DND-41 (cell line): ENCODE results near the gene KRTAP10-6.

Experiments
- ATAC-seq: fragments of 200-7000 bp; cut with Tn5 transposase; 3 replicates; pipeline ENCODE4 v1.9.1; 2021; ENCODE audit warnings: low read depth; ENCODE audit not compliant: insufficient read depth
- DNase-seq: peaks from one replicate; pipeline ENCODE4 v3.0.0-alpha.2; 2020
- H2AFZ ChIP-seq: 2 replicates; pipeline ENCODE4 v1.6.0; 2012; ENCODE audit warnings: low read depth, low read length
- H3K27ac ChIP-seq: 2 replicates; pipeline ENCODE4 v1.5.1; 2012; ENCODE audit warnings: low read length, inconsistent platforms
- H3K27me3 ChIP-seq: fragments of 200-600 bp; sonication (generic); 2 replicates; pipeline ENCODE4 v1.6.0; 2012; ENCODE audit warnings: low read length, mild to moderate bottlenecking, inconsistent platforms; ENCODE audit not compliant: insufficient read depth, poor library complexity
- H3K36me3 ChIP-seq: 2 replicates; pipeline ENCODE4 v1.5.1; 2012; ENCODE audit warnings: low read length, inconsistent platforms; ENCODE audit not compliant: insufficient read depth
- H3K4me1 ChIP-seq: 2 replicates; pipeline ENCODE4 v1.5.1; 2012; ENCODE audit warnings: mild to moderate bottlenecking, low read length; ENCODE audit not compliant: insufficient read depth
- H3K4me2 ChIP-seq: 2 replicates; pipeline ENCODE4 v1.6.0; 2012; ENCODE audit warnings: mild to moderate bottlenecking, moderate library complexity, low read length, inconsistent platforms; ENCODE audit not compliant: insufficient read depth
- H3K4me3 ChIP-seq, 2 experiments: fragments of 200-600 bp in 1 of 2; shearing (Covaris generic) in 1 of 2; 2 replicates each; pipeline ENCODE4 v1.5.1; 2012 to 2016; ENCODE audit warnings: inconsistent platforms in 2 of 2, low read length in 2 of 2, mild to moderate bottlenecking in 2 of 2, low read depth in 1 of 2, moderate library complexity in 1 of 2
- H3K79me2 ChIP-seq: 2 replicates; pipeline ENCODE4 v1.6.0; 2012; ENCODE audit warnings: low read length, inconsistent platforms; ENCODE audit not compliant: insufficient read depth
- H3K9ac ChIP-seq: 2 replicates; pipeline ENCODE4 v1.6.0; 2012; ENCODE audit warnings: low read depth, mild to moderate bottlenecking, inconsistent platforms, low read length, moderate library complexity
- H3K9me3 ChIP-seq: 2 replicates; pipeline ENCODE4 v1.5.1; 2012; ENCODE audit warnings: low read length, moderate library complexity, mild to moderate bottlenecking, inconsistent platforms; ENCODE audit not compliant: insufficient read depth, severe bottlenecking
- H4K20me1 ChIP-seq: 2 replicates; pipeline ENCODE4 v1.6.0; 2012; ENCODE audit warnings: low read length; ENCODE audit not compliant: insufficient read depth
- EZH2 ChIP-seq: IDR thresholded peaks from 3 replicates; pipeline ENCODE4 v1.6.1; 2012; ENCODE audit warnings: borderline replicate concordance, low read depth, mild to moderate bottlenecking, moderate library complexity, low read length, inconsistent platforms; ENCODE audit not compliant: severe bottlenecking
- TF ChIP-seq, protein P1 (sequence below): IDR thresholded peaks from 2 replicates; pipeline ENCODE4 v1.5.1; 2012; ENCODE audit warnings: borderline replicate concordance, low read length, moderate library complexity, mild to moderate bottlenecking; ENCODE audit not compliant: poor library complexity, severe bottlenecking; ENCODE audit errors: extremely low read depth

KRTAP10-6 gene

DNA sequence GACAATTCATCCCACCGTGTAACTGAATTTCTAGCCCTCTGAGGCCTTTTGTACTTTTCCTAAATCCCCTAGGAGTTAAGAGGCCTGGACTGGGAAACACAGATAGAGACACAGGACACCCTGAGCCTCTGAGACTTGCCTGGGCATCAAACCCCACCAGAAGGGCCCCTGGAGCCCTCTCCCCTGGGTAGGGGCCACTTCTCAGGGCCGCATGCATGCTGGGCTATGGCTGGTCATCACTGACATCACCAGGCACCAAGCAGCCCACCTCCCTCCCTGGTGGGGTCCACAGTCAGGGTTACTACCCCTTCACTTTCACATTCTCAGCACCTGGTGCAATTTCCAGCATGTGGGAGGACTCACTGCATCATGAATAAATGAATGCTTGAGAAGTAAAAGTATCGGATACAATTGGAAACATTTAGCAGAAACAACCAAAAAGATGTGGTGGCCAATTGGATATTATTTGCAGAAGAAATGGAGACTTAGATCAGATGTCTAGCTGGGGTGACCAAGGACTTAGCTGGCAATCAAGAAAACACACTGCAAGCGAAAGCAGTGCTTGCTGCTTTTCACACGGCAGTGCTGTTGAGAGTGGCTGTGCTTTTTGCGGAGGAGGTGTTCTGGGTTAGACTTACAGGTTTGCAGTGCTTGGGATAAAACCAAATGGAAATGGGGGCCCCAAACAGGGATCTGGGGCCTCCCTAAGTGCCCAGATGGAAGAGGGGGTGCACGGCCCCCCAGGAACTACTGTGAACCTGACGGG, 7.1 kb upstream of the KRTAP10-6 start:
- Histone ChIP-seq H3K27me3 (no peaks in the 10 kb centered on the region), H3K4me1 (no peaks in the 10 kb centered on the region), H3K27ac (no peak overlapping the region), H3K4me2 (no peak overlapping the region), H3K4me3 (no peak overlapping the region), H3K9ac (no peak overlapping the region), H2AFZ (no peak overlapping the region), H4K20me1 (no peaks in the 10 kb centered on the region), H3K36me3 (no peaks in the 10 kb centered on the region), H3K79me2 (no peaks in the 10 kb centered on the region), H3K9me3 (no peaks in the 10 kb centered on the region)
- no peak for ATAC-seq
- TF ChIP-seq EZH2 = no peak
- TF ChIP-seq, protein P1, sequence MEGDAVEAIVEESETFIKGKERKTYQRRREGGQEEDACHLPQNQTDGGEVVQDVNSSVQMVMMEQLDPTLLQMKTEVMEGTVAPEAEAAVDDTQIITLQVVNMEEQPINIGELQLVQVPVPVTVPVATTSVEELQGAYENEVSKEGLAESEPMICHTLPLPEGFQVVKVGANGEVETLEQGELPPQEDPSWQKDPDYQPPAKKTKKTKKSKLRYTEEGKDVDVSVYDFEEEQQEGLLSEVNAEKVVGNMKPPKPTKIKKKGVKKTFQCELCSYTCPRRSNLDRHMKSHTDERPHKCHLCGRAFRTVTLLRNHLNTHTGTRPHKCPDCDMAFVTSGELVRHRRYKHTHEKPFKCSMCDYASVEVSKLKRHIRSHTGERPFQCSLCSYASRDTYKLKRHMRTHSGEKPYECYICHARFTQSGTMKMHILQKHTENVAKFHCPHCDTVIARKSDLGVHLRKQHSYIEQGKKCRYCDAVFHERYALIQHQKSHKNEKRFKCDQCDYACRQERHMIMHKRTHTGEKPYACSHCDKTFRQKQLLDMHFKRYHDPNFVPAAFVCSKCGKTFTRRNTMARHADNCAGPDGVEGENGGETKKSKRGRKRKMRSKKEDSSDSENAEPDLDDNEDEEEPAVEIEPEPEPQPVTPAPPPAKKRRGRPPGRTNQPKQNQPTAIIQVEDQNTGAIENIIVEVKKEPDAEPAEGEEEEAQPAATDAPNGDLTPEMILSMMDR = no peak
- DNase-seq = no peak

DNA sequence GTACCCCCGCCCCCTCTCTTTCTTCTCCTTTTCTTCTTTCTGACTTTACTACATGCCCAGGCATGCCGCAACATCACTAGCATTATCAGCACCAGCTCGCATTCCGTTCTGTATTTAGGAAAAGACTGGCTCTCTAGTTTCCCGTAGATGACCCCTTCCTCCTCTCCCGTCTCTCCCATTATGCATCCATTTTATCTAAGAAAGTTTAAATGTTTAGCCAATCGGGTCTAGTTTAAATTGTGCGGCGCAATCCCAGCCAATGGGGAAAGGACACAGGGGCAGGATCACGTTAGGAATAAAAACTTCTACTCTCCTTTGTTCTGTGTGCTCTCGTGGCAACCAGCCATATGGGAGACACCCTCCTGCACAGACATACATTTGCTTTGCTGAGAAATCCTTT, 5.8 kb upstream of the KRTAP10-6 start:
- Histone ChIP-seq H3K4me1 (no peaks in the 10 kb centered on the region), H3K27me3 (no peaks in the 10 kb centered on the region), H3K4me3 (no peak overlapping the region), H3K27ac (no peak overlapping the region), H2AFZ (no peak overlapping the region), H3K9me3 (no peaks in the 10 kb centered on the region), H3K4me2 (no peak overlapping the region), H3K79me2 (no peaks in the 10 kb centered on the region), H3K9ac (no peak overlapping the region), H4K20me1 (no peaks in the 10 kb centered on the region), H3K36me3 (no peaks in the 10 kb centered on the region)
- TF ChIP-seq EZH2 = no peak
- TF ChIP-seq, protein P1 = no peak
- no peak for DNase-seq
- ATAC-seq = no peak

DNA sequence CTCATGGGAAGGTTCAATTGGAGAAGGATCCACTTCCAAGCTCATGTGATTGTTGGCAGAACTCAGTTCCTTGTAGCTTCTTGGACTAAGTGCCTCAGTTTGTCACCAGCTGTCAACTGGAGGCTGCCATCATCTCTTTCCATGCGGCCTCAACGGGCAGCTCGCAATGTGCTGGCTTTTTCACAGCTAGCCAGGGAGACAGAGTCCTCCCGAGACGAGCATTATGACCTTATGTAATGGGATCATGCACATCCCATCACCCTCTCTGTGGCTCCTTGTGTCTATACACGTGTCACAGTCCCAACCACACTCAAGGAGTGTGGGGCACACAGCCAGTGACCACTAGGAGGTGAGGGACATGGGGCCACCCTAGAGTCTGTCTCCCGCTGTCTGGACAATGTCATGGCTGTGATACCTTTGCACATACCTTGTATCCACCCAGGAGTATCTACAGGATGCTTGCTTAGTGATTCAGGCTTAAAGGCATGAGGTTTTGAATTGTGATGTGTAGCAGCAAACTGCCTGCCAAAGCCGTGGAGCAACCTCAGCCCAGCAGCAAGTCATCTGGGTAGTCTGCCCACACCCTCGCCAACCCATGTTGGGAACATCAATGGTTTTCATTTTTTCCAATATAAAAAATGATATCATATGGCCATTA, 3.9 kb upstream of the KRTAP10-6 start:
- DNase-seq (no peak), ATAC-seq (no peak)
- Histone ChIP-seq H3K79me2 (no peaks in the 10 kb centered on the region), H4K20me1 (no peaks in the 10 kb centered on the region), H3K4me3 (no peak overlapping the region), H3K27me3 (no peaks in the 10 kb centered on the region), H3K27ac (no peak overlapping the region), H3K36me3 (no peaks in the 10 kb centered on the region), H3K4me2 (no peak overlapping the region), H3K9ac (no peak overlapping the region), H3K9me3 (no peaks in the 10 kb centered on the region), H3K4me1 (no peaks in the 10 kb centered on the region), H2AFZ (no peak overlapping the region)
- no peak for TF ChIP-seq EZH2
- TF ChIP-seq, protein P1 = no peak
